Fibroblast of skin of right quadriceps (primary cell): Measurements from ENCODE around the gene LIN37.
"Not testable (repeated sequence)": the region's sequence is repeated elsewhere in the genome, so short reads cannot be mapped to it uniquely, and the experiment has no call there.

Experiments
- DNase-seq: peaks from one replicate; pipeline ENCODE4 v3.0.0-alpha.2; 2013

Gene LIN37

DNA sequence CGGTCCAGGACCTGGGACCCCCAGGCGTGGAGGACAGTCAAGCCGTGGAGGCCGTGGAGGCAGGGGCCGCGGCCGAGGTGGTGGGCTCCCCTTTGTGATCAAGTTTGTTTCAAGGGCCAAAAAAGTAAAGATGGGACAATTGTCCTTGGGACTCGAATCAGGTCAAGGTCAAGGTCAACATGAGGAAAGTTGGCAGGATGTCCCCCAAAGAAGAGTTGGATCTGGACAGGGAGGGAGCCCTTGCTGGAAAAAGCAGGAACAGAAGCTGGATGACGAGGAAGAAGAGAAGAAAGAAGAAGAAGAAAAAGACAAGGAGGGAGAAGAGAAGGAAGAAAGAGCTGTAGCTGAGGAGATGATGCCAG, 28.2 kb upstream of the LIN37 start:
- no peak for DNase-seq

DNA sequence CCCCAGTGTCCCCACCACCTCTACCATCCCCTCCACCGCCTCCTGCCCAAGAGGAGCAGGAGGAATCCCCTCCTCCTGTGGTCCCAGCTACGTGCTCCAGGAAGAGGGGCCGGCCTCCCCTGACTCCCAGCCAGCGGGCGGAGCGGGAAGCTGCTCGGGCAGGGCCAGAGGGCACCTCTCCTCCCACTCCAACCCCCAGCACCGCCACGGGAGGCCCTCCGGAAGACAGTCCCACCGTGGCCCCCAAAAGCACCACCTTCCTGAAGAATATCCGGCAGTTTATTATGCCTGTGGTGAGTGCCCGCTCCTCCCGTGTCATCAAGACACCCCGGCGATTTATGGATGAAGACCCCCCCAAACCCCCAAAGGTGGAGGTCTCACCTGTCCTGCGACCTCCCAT, 27.7 kb upstream of the LIN37 start:
- no peak for DNase-seq

DNA sequence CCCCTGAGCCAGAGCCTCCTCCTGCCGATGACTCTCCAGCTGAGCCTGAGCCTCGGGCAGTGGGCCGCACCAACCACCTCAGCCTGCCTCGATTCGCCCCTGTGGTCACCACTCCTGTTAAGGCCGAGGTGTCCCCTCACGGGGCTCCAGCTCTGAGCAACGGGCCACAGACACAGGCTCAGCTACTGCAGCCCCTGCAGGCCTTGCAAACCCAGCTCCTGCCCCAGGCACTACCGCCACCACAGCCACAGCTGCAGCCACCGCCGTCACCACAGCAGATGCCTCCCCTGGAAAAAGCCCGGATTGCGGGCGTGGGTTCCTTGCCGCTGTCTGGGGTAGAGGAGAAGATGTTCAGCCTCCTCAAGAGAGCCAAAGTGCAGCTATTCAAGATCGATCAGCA, 27.0 kb upstream of the LIN37 start:
- DNase-seq, result no peak

DNA sequence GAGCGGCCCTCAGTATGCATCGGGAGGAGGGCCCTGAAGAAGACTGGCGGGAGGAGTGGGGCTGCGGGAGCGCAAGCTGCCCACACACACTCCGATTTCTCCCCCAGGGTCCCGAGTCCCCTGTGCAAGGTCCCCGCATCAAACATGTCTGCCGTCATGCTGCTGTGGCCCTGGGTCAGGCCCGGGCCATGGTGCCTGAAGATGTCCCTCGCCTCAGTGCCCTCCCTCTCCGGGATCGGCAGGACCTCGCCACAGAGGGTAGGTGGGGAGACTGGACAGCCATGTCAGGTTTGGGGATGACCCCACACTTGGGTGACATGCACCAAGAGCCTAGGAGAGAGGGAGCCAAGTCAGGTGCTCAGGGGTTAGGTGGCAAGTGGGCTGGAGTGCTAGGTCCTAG, 25.9 kb upstream of the LIN37 start:
- no peak for DNase-seq

DNA sequence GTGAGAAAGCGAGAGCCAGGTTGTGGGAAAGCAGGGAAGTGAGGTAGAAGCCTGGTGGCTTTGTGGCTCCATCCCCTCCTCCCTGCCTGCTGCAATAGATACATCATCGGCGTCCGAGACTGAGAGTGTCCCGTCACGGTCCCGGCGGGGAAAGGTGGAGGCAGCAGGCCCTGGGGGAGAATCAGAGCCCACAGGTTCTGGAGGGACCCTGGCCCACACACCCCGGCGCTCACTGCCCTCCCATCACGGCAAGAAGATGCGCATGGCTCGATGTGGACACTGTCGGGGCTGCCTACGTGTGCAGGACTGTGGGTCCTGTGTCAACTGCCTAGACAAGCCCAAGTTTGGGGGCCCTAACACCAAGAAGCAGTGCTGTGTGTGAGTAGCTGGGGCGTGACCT, 25.5 kb upstream of the LIN37 start:
- no peak for DNase-seq

DNA sequence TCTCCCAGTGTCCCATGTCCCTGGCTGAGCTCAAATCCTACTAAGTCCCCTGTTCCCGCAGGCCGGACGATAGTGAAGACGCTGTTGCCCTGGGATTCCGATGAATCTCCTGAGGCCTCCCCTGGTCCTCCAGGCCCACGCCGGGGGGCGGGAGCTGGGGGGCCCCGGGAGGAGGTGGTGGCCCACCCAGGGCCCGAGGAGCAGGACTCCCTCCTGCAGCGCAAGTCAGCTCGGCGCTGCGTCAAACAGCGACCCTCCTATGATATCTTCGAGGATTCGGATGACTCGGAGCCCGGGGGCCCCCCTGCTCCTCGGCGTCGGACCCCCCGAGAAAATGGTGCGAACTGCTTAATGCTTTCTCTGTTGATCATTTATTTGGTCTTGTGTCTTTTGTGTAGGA, 24.7 kb upstream of the LIN37 start:
- DNase-seq, result no peak

DNA sequence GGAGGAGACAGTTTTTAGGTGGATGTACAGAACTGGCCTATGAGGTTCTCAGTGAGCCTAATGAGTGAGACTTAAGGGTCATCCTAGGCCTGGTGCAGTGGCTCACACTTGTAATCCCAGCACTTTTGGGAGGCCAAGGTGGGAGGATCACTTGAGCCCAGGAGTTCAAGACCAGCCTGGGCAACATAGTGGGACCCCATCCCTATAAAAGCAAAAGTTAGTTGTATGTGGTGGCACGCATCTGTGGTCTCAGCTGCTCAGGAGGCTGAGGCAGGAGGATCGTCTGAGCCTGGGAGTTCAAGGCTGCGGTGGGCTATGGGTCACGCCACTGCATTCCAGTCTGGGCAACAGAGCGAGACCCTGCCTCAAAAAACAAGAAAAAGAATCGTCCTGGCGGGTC, 24.2 kb upstream of the LIN37 start:
- DNase-seq, result not testable (repeated sequence)

DNA sequence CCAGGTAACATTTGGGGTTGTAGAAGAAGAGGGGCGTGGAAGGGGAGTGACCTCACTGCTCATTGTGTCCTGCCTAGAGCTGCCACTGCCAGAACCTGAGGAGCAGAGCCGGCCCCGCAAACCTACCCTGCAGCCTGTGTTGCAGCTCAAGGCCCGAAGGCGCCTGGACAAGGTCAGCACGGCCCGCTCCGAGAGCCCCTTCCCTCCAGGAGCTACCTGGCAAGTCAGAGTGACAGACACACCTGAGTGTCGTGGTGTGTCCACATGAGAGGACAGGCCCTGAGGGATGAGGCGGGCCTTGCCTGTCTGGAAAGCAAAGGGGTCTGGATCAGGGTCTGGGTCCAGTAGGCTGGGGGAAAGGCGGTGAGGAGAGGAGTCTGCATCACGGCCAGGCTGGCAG, 23.8 kb upstream of the LIN37 start:
- no peak for DNase-seq

DNA sequence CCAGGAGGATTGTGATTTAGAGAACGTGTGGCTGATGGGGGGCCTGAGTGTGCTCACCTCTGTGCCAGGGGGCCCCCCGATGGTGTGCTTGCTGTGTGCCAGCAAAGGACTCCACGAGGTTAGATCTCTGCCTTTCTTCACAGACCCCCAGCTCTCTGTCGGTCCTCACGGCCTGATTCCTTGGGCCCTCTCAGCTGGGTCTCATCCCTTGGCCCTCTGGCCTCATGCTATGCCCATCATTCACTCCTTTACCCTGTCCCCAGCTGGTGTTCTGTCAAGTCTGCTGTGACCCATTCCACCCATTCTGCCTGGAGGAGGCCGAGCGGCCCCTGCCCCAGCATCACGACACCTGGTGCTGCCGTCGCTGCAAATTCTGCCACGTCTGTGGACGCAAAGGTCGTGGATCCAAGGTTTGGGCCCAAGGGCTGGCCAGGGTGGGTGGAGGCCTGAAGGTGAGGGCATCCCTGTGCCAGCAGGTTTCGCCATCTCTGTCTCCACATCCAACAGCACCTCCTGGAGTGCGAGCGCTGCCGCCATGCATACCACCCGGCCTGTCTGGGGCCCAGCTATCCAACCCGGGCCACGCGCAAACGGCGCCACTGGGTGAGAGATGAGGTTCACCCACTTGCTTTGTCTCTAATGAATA, 23.0 kb upstream of the LIN37 start:
- DNase-seq, result no peak

DNA sequence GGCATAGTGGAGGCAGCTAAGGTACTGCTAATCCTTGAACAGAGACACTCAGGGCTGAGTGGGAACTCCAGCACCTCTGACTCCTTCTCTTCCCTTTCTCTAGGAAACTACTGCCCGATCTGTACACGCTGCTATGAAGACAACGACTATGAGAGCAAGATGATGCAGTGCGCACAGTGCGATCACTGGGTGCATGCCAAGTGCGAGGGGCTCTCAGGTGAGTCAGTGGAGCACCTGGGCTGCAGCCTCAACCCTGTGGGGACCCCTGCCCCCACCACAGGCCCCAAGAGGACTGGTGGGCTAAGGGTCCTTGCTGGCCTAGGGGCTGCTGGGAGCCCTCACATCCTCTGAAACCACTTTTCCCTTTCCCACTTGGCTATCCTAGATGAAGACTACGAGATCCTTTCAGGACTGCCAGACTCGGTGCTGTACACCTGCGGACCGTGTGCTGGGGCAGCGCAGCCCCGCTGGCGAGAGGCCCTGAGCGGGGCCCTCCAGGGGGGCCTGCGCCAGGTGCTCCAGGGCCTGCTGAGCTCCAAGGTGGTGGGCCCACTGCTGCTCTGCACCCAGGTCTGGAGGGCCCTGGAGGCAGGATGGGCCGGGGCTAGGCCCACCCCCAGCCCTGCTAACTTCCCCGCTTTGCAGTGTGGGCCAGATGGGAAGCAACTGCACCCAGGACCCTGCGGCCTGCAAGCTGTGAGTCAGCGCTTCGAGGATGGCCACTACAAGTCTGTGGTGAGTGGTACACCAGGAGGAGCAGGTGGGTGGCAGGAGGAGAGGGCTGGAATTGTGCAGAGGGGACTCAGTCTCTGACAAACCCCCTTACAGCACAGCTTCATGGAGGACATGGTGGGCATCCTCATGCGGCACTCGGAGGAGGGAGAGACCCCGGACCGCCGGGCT, 21.1 kb upstream of the LIN37 start:
- no peak for DNase-seq

DNA sequence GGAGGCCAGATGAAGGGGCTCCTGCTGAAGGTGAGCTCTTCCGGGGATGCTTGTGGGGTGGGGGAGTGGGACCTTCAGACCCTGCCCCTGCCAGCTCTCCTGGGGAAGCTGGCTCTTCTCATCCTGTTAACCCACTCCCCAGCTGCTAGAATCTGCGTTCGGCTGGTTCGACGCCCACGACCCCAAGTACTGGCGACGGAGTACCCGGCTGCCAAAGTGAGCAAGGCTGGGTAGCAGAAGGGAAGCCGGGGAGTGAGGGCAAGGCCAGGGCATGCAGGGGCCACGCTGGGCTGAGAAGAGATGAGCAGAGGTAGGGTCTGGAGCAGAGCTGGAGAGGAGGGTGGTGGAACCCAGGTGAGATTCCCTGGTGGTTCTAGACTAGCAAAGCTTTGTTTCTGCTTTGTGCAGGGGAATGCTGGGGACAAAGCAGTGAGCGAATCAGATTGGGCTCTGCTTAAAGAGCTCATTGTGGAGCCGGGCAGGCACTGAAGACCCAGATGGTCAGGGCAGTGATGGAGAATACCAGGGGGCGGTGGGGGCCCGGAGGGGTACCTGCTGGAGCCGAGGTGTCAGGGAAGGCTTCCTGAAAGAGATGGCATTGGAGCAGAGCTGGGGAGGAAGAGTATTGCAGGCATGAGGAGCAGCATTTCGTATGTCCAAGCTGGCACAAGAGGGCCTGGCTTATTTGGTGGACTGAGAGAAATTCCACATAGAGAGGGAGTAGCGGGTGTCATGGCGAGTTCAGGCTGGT, 20.2 kb upstream of the LIN37 start:
- DNase-seq, result no peak

DNA sequence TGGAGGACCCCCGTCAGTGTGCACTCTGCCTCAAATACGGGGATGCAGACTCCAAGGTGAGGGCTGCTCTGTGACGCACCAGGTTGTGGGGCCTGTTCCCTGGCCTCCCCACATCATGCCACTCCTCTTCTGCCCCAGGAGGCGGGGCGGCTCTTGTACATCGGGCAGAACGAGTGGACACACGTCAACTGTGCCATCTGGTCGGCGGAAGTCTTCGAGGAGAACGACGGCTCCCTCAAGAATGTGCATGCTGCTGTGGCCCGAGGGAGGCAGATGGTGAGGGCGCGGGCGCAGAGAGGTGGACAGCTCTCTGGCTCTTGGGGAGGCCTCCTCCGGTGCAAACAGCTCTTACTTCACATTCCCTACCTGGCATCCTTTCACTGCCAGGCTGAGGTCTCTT, 19.4 kb upstream of the LIN37 start:
- DNase-seq, result no peak

DNA sequence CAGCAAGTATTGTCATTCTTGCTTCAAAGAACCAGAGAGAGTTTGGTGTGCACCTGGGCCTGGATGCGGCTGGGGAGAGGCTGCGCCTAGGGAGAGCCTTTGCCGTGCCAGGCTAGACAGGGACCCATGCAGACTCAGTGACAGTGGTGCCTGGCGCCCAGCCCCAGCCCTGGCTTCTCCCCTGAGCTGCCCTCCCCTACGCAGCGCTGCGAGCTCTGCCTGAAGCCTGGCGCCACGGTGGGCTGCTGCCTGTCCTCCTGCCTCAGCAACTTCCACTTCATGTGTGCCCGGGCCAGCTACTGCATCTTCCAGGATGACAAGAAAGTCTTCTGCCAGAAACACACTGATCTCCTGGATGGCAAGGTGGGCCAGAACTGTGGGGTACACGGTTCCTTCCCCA, 18.6 kb upstream of the LIN37 start:
- DNase-seq, result no peak

DNA sequence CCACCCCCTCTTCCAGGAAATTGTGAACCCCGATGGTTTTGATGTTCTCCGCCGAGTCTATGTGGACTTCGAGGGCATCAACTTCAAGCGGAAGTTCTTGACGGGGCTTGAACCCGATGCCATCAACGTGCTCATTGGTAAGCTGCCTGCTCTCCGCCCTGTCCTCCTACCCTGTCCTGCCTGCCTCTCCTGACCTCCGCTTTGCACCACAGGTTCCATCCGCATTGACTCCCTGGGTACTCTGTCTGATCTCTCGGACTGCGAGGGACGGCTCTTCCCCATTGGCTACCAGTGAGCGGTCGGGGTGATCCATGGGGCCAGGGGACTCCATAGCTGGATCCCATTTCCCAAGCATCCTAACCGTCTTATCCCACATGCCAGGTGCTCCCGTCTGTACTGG, 18.1 kb upstream of the LIN37 start:
- no peak for DNase-seq

DNA sequence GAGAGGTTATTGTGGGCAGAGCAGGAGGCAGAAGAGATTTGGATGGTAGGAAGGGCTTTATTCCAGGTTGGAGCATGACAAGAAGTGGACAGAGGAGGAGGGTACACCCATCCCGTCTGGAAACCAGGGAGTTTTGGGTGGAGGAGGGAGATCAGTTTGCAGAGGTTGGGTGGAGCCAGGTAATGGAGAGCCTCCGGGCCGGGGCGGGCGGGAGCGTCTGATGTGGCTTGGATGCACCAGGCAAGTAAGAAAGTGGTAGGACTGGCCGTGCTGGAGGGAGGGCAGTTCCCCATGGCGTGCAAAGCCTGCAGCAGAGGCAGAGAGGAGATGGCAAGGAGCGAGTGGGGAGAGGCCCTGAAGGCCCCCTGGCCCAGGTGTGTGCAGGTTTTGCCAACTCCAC, 17.0 kb upstream of the LIN37 start:
- no peak for DNase-seq

DNA sequence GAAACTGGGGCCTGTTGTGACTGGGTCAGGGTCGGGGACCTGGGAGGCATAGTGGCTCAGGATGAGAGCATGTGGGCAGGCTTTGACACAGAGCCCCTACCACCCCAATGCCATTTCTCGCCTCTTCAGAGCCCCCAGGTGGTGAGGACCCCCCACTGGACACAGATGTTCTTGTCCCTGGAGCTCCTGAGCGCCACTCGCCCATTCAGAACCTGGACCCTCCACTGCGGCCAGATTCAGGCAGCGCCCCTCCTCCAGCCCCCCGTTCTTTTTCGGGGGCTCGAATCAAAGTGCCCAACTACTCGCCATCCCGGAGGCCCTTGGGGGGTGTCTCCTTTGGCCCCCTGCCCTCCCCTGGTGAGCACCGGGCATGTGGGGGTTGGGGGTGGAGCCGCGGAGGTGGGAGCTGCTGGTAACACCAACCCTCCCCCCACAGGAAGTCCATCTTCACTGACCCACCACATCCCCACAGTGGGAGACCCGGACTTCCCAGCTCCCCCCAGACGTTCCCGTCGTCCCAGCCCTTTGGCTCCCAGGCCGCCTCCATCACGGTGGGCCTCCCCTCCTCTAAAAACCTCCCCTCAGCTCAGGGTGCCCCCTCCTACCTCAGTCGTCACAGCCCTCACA, 16.5 kb upstream of the LIN37 start:
- no peak for DNase-seq

DNA sequence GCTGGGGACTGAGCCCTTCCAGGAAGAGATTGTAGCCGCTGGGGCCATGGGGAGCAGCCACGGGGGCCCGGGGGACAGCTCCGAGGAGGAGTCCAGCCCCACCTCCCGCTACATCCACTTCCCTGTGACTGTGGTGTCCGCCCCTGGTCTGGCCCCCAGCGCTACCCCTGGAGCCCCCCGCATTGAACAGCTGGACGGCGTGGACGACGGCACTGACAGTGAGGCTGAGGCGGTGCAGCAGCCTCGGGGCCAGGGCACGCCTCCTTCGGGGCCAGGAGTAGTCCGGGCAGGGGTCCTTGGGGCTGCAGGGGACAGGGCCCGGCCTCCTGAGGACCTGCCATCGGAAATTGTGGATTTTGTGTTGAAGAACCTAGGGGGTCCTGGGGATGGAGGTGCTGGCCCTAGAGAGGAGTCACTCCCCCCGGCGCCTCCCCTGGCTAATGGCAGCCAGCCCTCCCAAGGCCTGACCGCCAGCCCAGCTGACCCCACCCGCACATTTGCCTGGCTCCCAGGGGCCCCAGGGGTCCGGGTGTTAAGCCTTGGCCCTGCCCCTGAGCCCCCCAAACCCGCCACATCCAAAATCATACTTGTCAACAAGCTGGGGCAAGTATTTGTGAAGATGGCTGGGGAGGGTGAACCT, 15.7 kb upstream of the LIN37 start:
- DNase-seq, result no peak

DNA sequence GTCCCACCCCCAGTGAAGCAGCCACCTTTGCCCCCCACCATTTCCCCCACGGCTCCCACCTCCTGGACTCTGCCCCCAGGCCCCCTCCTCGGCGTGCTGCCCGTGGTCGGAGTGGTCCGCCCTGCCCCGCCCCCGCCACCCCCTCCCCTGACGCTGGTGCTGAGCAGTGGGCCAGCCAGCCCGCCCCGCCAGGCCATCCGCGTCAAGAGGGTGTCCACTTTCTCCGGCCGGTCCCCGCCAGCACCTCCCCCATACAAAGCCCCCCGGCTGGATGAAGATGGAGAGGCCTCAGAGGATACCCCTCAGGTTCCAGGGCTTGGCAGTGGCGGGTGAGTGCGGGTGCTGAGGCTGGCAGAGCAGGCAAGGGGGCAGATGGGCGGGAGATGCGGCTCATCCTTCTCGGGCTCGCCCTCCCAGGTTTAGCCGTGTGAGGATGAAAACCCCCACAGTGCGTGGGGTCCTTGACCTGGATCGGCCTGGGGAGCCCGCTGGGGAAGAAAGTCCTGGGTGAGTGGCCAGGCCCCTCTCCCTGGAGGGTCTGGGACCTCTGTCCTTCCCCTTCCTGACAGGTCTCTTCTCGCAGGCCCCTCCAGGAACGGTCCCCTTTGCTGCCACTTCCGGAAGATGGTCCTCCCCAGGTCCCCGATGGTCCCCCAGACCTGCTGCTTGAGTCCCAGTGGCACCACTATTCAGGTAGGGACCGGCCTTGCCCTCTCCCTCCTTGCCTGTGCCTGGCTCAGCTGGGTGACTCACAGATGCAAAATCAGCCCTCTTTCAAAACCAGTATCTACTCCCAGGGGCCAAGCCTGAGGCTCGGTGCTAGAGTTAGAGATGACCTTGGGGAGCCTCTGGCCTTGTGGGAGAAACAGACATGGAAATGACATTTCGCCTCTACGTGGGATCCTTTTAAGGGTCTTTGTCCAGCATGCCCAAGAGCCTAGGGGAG, 14.9 kb upstream of the LIN37 start:
- no peak for DNase-seq

DNA sequence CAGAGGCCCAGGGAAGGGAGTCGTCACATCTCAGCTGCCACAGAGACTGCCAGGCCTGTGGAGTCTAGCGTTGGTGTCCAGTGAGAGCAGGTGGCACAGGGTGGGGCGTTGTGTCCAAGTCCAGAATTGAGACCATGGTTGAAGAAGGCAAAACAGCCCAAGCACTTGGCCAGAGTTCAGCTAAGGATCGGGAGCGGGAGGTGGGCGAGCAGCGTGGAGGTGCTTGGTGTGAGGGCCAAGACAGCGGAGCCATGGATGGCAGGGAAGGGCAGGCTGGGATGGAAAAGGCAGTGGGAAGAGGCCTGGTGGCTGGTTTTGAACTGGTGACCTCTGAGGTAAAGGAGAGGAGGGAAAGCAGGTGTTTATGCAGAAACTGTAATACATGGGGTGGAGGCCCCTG, 14.1 kb upstream of the LIN37 start:
- no peak for DNase-seq

DNA sequence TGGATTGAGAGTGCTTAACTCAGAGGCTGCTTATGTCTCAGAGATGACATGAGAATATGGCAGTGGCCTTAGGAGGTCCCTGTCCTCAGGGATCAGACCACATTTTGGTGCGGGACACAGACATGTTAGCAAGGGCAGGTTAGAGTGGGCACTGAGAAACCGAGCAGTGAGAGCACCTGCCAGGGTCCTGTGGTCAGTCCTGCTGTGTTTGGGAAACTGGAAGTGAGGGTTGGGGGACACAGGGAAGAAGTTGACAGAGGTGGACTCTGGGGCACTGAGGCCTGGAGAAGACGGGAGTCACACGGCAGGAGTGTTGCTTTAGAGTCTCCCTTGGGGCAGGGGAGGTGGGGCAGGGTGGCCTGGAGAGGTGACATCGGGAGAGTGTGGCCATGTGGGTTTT, 13.5 kb upstream of the LIN37 start:
- DNase-seq, result no peak

DNA sequence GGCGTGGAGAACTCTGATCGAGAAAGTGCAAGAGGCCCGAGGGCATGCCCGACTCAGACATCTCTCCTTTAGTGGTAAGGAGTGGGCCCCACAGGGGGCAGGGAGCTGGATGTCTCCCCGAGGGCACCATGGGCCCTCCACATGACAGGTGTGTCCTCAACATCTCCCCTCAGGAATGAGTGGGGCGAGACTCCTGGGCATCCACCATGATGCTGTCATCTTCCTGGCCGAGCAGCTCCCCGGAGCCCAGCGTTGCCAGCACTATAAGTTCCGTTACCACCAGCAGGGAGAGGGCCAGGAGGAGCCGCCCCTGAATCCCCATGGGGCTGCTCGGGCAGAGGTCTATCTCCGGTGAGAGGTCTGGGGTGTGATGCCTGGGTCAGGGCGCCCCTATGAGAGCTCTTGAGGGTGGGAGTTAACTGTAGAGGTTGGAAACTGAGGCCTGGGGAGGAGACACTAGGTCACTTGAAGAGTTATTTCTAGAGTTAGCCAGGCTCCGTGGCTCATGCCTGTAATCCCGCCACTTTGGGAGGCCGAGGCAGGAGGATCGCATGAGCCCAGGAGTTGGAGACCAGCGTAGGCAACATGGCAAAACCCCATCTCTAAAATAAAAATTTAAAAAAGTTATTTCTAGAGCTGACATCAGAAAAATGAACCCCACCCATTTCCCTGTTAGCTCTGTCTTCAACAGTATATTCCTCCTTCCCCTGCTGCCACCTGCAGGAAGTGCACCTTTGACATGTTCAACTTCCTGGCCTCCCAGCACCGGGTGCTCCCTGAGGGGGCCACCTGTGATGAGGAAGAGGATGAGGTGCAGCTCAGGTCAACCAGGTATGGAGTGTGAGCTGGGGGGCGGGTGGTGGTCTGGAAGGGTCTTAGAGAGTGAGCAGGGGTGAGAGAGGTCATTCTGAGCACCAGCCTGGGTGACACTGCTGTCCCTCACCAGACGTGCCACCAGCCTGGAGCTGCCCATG, 11.2 kb upstream of the LIN37 start:
- no peak for DNase-seq
